PC-9 (cell line): Measurements from ENCODE around the gene EDC3. TPM values are rescaled to one million over a fixed set of nuclear protein-coding genes. Genes with fewer than 3 reads are reported as not detected.

Source experiments
- BruUV-seq: library from RNA; stranded (reverse); fragments of 400-500 nt; replicated peaks from 2 replicates; lab custom pipeline; 2021; lab: Mats Ljungman, UMichigan
- CTCF ChIA-PET: fragments of 300-600 bp; sonication (Branson Sonifier 250); formaldehyde crosslinking; loops from one replicate; lab custom pipeline; 2022; ENCODE audit warnings: antibody characterized with exemption; lab: Charles Lee
- POLR2A ChIA-PET: fragments of 300-600 bp; sonication (Branson Sonifier 250); formaldehyde crosslinking; loops from one replicate; lab custom pipeline; 2022; ENCODE audit warnings: antibody characterized with exemption; ENCODE audit not compliant: unreplicated experiment; lab: Charles Lee
- DNase-seq, 2 experiments: peaks; one replicate each; pipeline versions ENCODE4 v3.0.0 to v3.0.0-alpha.2; 2015 to 2022; ENCODE audit warnings: mixed read lengths in 1 of 2
- H2AFZ ChIP-seq: fragments of 200-600 bp; sonication (generic); 2 replicates; pipeline ENCODE4 v1.8.1; 2017; ENCODE audit warnings: antibody characterized with exemption
- H3F3A ChIP-seq: fragments of 200-600 bp; sonication (generic); 2 replicates; pipeline ENCODE4 v1.8.1; 2017; ENCODE audit warnings: antibody characterized with exemption, mild to moderate bottlenecking, low read depth; ENCODE audit not compliant: insufficient read depth
- H3K27ac ChIP-seq: fragments of 200-600 bp; sonication (generic); 2 replicates; pipeline ENCODE4 v1.6.1; 2016; ENCODE audit warnings: mixed run types
- H3K27me3 ChIP-seq: fragments of 200-600 bp; sonication (generic); 2 replicates; pipeline ENCODE4 v1.6.1; 2016; ENCODE audit warnings: low read depth, mixed run types; ENCODE audit not compliant: insufficient read depth
- H3K36me3 ChIP-seq: fragments of 200-600 bp; sonication (generic); 2 replicates; pipeline ENCODE4 v1.6.1; 2016; ENCODE audit warnings: low read depth, mixed run types
- H3K4me1 ChIP-seq: fragments of 200-600 bp; sonication (generic); replicated peaks from 2 replicates; pipeline ENCODE4 v1.6.1; 2016; ENCODE audit warnings: mixed run types; ENCODE audit not compliant: insufficient read depth
- H3K4me2 ChIP-seq: fragments of 200-600 bp; sonication (generic); 2 replicates; pipeline ENCODE4 v1.6.1; 2017; ENCODE audit warnings: mixed run types
- H3K4me3 ChIP-seq: fragments of 200-600 bp; sonication (generic); 2 replicates; pipeline ENCODE4 v1.6.1; 2016; ENCODE audit warnings: mixed run types
- H3K79me2 ChIP-seq: fragments of 200-600 bp; sonication (generic); 2 replicates; pipeline ENCODE4 v1.6.1; 2017; ENCODE audit warnings: low read depth, mixed run types
- H3K9me2 ChIP-seq: fragments of 200-600 bp; sonication (generic); 2 replicates; pipeline ENCODE4 v1.8.1; 2017; ENCODE audit warnings: mild to moderate bottlenecking; ENCODE audit not compliant: insufficient read depth
- H3K9me3 ChIP-seq: fragments of 200-600 bp; sonication (generic); 2 replicates; pipeline ENCODE4 v1.8.1; 2016; ENCODE audit warnings: low read depth; ENCODE audit not compliant: insufficient read depth
- H4K20me1 ChIP-seq: fragments of 200-600 bp; sonication (generic); 2 replicates; pipeline ENCODE4 v1.8.1; 2017; ENCODE audit not compliant: insufficient read depth
- EZH2 ChIP-seq: fragments of 200-600 bp; sonication (generic); IDR thresholded peaks from 2 replicates; pipeline ENCODE4 v1.8.0; 2017; ENCODE audit warnings: antibody characterized with exemption, low read depth
- intact Hi-C: fragments of 100-400 bp; cut with micrococcal nuclease; formaldehyde crosslinking; loops from one replicate; pipeline ENCODE4 v1.10.0; 2022; ENCODE audit not compliant: unreplicated experiment
- total RNA-seq: library from RNA; stranded (reverse); gene quantifications from 2 replicates; pipeline ENCODE4 v1.2.3, GENCODE V29; 2021
- TF ChIP-seq, protein P1 (sequence below): fragments of 200-600 bp; sonication (generic); conservative IDR thresholded peaks from 2 replicates; pipeline ENCODE4 v1.6.1; 2017; ENCODE audit warnings: mixed run types, antibody characterized with exemption, mild to moderate bottlenecking, moderate library complexity

EDC3 gene
- total RNA-seq, 1 experiment from 2014 or later = 46.3 TPM

DNA sequence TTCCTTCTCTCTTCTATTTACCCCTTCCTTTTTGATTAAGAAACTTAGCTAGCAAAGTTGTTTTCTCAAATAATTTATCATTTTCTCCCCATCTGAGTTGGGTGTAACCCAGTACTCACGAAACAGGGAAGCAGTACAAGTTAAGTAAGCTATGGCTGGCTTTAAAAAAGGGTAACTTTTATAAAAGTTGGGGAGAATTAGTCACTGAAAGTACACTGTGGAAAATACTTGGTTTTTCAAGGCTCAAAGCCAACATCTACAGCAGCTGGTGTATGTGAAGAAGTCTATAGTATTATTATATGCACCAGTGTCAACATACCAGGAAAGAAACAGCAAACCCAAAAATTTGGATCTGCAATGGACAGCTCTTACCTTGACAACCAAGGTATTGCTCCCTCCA, 54.7 kb downstream of the EDC3 start:
- H3K79me2 ChIP-seq = peaks cover 6% of the 10 kb centered on the region; the same call in 1 of the 2 replicates
- POLR2A ChIA-PET = no interaction called here
- CTCF ChIA-PET = interaction anchor here (0.6 kb wide), 1 partner anchor 121 kb away, joined by 5 read pairs; no protein-coding TSS in a partner anchor
- no peak overlapping the region for H3K27ac ChIP-seq
- no TSS peak for BruUV-seq
- H2AFZ ChIP-seq = no peak overlapping the region
- H3K27me3 ChIP-seq = no peaks in the 10 kb centered on the region
- peaks cover 24% of the 10 kb centered on the region for H3K4me1 ChIP-seq
- H3F3A ChIP-seq = peaks cover 29% of the 10 kb centered on the region; the same call in 1 of the 2 replicates
- no peak overlapping the region for H3K4me2 ChIP-seq
- no peaks in the 10 kb centered on the region for H3K9me2 ChIP-seq
- intact Hi-C loops = no loop called here
- TF ChIP-seq, protein P1, sequence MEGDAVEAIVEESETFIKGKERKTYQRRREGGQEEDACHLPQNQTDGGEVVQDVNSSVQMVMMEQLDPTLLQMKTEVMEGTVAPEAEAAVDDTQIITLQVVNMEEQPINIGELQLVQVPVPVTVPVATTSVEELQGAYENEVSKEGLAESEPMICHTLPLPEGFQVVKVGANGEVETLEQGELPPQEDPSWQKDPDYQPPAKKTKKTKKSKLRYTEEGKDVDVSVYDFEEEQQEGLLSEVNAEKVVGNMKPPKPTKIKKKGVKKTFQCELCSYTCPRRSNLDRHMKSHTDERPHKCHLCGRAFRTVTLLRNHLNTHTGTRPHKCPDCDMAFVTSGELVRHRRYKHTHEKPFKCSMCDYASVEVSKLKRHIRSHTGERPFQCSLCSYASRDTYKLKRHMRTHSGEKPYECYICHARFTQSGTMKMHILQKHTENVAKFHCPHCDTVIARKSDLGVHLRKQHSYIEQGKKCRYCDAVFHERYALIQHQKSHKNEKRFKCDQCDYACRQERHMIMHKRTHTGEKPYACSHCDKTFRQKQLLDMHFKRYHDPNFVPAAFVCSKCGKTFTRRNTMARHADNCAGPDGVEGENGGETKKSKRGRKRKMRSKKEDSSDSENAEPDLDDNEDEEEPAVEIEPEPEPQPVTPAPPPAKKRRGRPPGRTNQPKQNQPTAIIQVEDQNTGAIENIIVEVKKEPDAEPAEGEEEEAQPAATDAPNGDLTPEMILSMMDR = no peak
- TF ChIP-seq EZH2 = no peak
- no peak for DNase-seq
- peaks cover 15% of the 10 kb centered on the region; the same call in 1 of the 2 replicates for H4K20me1 ChIP-seq
- H3K9me3 ChIP-seq = no peaks in the 10 kb centered on the region
- H3K4me3 ChIP-seq = no peak overlapping the region
- no peaks in the 10 kb centered on the region for H3K36me3 ChIP-seq

DNA sequence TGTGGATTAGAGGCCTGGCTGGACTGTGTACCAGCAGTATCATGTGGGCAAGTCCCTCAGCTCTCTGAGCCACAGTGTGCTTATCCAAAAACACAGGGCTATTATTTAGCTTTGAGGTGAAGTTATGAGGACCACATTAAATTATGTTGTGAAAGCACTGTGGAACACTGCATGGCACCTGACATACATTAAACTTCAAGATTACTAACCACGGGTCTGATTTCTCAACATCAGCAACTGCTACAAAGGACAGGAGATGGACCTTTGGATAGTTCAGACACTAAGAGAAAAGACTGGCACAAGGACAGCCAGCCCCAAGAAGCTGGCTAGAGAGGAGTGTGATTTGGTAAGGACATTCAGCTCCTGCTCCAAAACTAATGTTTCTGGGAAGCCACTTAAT, 58.8 kb downstream of the EDC3 start:
- H3K9me3 ChIP-seq = no peaks in the 10 kb centered on the region
- ChIA-PET CTCF (interaction anchor here (3.8 kb wide), 1 partner anchor 131 kb away, joined by 28 read pairs; no protein-coding TSS in a partner anchor), POLR2A (no interaction called here)
- peaks cover 16% of the 10 kb centered on the region; the same call in 1 of the 2 replicates for H3F3A ChIP-seq
- intact Hi-C loops = no loop called here
- H4K20me1 ChIP-seq = peaks cover 35% of the 10 kb centered on the region
- peaks cover 6% of the 10 kb centered on the region; the same call in 1 of the 2 replicates for H3K79me2 ChIP-seq
- H2AFZ ChIP-seq = no peak overlapping the region
- H3K27ac ChIP-seq = no peak overlapping the region
- H3K27me3 ChIP-seq = no peaks in the 10 kb centered on the region
- peaks cover 6% of the 10 kb centered on the region for H3K4me1 ChIP-seq
- no peak for DNase-seq
- TF ChIP-seq, protein P1 = no peak
- no peak for TF ChIP-seq EZH2
- no peaks in the 10 kb centered on the region for H3K36me3 ChIP-seq
- H3K9me2 ChIP-seq = no peaks in the 10 kb centered on the region
- H3K4me2 ChIP-seq = no peak overlapping the region
- BruUV-seq = no TSS peak
- no peak overlapping the region for H3K4me3 ChIP-seq

DNA sequence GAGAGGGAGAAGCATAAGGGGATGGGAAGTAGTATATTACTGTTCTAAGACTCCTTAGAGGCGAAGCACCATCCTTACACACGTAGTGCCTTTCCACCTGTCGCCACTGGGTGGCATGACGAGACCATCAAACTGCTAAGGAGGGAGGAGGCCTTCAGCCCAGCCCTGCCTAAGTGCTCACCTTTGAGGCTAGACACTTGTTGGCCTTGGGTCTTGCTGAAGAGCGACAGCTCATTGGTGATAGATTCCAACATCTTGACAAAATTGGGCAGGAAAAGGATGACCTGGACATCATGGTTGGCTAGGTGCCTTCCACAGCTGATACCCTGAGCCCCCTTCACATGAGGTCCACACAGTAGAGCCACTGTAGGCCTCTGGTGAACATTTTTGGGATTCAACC, 60.6 kb downstream of the EDC3 start:
- no peak overlapping the region for H3K4me3 ChIP-seq
- DNase-seq = peak in 1 of 2 experiments; percentile 58
- no peak overlapping the region for H3K4me2 ChIP-seq
- no peaks in the 10 kb centered on the region for H3K4me1 ChIP-seq
- intact Hi-C loops = loop anchor here (1.0 to 2.0 kb wide), 2 partner anchors 134 to 316 kb away; no protein-coding TSS in a partner anchor
- BruUV-seq = no TSS peak
- no peaks in the 10 kb centered on the region for H3K36me3 ChIP-seq
- H3K79me2 ChIP-seq = no peaks in the 10 kb centered on the region; the same call in 1 of the 2 replicates
- POLR2A ChIA-PET = interaction anchor here (0.7 kb wide), 1 partner anchor 133 kb away, joined by 4 read pairs; no protein-coding TSS in a partner anchor
- H3F3A ChIP-seq = peaks cover 15% of the 10 kb centered on the region; the same call in 1 of the 2 replicates
- no peaks in the 10 kb centered on the region for H3K9me3 ChIP-seq
- CTCF ChIA-PET = interaction anchor here (0.6 to 3.8 kb wide), 4 partner anchors 43 to 383 kb away, joined by 3 to 28 read pairs (median 7); no protein-coding TSS in a partner anchor
- H2AFZ ChIP-seq = no peak overlapping the region
- peaks cover 44% of the 10 kb centered on the region for H4K20me1 ChIP-seq
- no peak overlapping the region for H3K27ac ChIP-seq
- TF ChIP-seq EZH2 = no peak
- TF ChIP-seq, protein P1 = peak; percentile 94
- H3K27me3 ChIP-seq = no peaks in the 10 kb centered on the region
- no peaks in the 10 kb centered on the region for H3K9me2 ChIP-seq
